Breast epithelium (tissue), 4 donors: ENCODE measurements around the gene ARFRP1. TPM values are rescaled to one million over a fixed set of nuclear protein-coding genes. Genes with fewer than 3 reads are reported as not detected.

ENCODE experiments used
- DNase-seq, 2 donors: peaks; one replicate each; pipeline ENCODE4 v3.0.0-alpha.2; 2019; ENCODE audit warnings: low spot score in 2 of 2
- H3K27ac ChIP-seq, 2 donors: fragments of 200-600 bp; sonication (generic) in 1 of 2; one replicate each; pipeline ENCODE4 v1.5.1; 2016 to 2019; ENCODE audit warnings: mild to moderate bottlenecking in 1 of 2
- H3K27me3 ChIP-seq, 2 donors: fragments of 200-600 bp; sonication (generic) in 1 of 2; one replicate each; pipeline versions ENCODE4 v1.5.1 to v1.6.0; 2017 to 2019; ENCODE audit warnings: control low read depth in 1 of 2, mild to moderate bottlenecking in 1 of 2
- H3K36me3 ChIP-seq: fragments of 200-600 bp; one replicate; pipeline ENCODE4 v1.5.1; 2019
- H3K4me1 ChIP-seq, 2 donors: fragments of 200-600 bp; sonication (generic); one replicate each; pipeline ENCODE4 v1.5.1; 2016 to 2019; ENCODE audit warnings: control low read depth in 1 of 2
- H3K4me3 ChIP-seq, 3 donors: fragments of 200-600 bp; sonication (generic); 1 replicate in 2 of 3; 2 replicates in 1 of 3; pipeline ENCODE4 v1.5.1; 2016 to 2019; ENCODE audit warnings: mild to moderate bottlenecking in 3 of 3, moderate library complexity in 2 of 3
- H3K9me3 ChIP-seq, 2 donors: fragments of 200-600 bp; sonication (generic) in 1 of 2; one replicate each; pipeline ENCODE4 v1.5.1; 2016 to 2019; ENCODE audit warnings: control low read depth in 1 of 2
- POLR2A ChIP-seq: fragments of 450-650 bp; IDR thresholded peaks from one replicate; pipeline ENCODE4 v1.6.1; 2016; ENCODE audit warnings: antibody characterized with exemption, mild to moderate bottlenecking, moderate library complexity
- POLR2AphosphoS5 ChIP-seq, 3 donors: sonication (generic); formaldehyde crosslinking; IDR thresholded peaks; one replicate each; pipeline ENCODE4 v1.6.1; 2017; ENCODE audit warnings: antibody characterized with exemption in 3 of 3
- intact Hi-C: fragments of 100-400 bp; cut with DNase I; formaldehyde crosslinking; loops from one replicate; pipeline ENCODE4 v1.15.1; 2023; ENCODE audit warnings: low total_unique reads
- total RNA-seq, 3 donors: library from RNA; depleted of rRNA; stranded (reverse); fragments of >200 nt; gene quantifications; one replicate each; pipeline ENCODE4 v1.1.0, GENCODE V29; 2016
- TF ChIP-seq, protein P1 (sequence below), 3 donors: fragments of 450-650 bp; IDR thresholded peaks; one replicate each; pipeline ENCODE4 v1.5.1; 2016 to 2017; ENCODE audit warnings: antibody characterized with exemption in 3 of 3, mild to moderate bottlenecking in 3 of 3, moderate library complexity in 3 of 3

Gene ARFRP1
- total RNA-seq, 3 donors from 2014 or later, result 30.7 to 41.0 (median 32.3) TPM

DNA sequence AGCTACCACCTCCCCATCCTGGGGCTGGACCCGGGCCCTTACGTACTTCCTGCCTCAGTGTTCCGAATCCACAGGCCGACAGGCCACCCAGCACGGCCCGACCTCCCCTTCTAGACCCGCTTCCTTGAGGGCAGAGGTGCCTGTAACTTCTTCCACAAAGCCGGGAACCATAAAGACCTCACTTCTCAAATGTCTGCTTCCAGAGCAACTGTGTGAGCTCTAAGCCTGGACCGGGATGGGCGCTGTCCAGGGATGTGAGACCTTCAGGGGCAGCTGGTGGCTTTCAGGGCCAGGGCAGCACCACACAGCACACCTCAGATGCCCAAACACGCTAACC, 41.1 kb upstream of the ARFRP1 start:
- DNase-seq, result no peak
- no peak overlapping the region for H3K4me3 ChIP-seq
- no peaks in the 10 kb centered on the region for H3K4me1 ChIP-seq
- intact Hi-C loops, result no loop called here
- TF ChIP-seq POLR2A (no peak), POLR2AphosphoS5 (IDR thresholded peaks at IDR 0.05) (no peak)
- TF ChIP-seq, protein P1, sequence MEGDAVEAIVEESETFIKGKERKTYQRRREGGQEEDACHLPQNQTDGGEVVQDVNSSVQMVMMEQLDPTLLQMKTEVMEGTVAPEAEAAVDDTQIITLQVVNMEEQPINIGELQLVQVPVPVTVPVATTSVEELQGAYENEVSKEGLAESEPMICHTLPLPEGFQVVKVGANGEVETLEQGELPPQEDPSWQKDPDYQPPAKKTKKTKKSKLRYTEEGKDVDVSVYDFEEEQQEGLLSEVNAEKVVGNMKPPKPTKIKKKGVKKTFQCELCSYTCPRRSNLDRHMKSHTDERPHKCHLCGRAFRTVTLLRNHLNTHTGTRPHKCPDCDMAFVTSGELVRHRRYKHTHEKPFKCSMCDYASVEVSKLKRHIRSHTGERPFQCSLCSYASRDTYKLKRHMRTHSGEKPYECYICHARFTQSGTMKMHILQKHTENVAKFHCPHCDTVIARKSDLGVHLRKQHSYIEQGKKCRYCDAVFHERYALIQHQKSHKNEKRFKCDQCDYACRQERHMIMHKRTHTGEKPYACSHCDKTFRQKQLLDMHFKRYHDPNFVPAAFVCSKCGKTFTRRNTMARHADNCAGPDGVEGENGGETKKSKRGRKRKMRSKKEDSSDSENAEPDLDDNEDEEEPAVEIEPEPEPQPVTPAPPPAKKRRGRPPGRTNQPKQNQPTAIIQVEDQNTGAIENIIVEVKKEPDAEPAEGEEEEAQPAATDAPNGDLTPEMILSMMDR (IDR thresholded peaks at IDR 0.05), result no peak
- H3K36me3 ChIP-seq, result no peaks in the 10 kb centered on the region
- H3K9me3 ChIP-seq, result no peaks in the 10 kb centered on the region
- no peak overlapping the region for H3K27ac ChIP-seq
- no peaks in the 10 kb centered on the region for H3K27me3 ChIP-seq

DNA sequence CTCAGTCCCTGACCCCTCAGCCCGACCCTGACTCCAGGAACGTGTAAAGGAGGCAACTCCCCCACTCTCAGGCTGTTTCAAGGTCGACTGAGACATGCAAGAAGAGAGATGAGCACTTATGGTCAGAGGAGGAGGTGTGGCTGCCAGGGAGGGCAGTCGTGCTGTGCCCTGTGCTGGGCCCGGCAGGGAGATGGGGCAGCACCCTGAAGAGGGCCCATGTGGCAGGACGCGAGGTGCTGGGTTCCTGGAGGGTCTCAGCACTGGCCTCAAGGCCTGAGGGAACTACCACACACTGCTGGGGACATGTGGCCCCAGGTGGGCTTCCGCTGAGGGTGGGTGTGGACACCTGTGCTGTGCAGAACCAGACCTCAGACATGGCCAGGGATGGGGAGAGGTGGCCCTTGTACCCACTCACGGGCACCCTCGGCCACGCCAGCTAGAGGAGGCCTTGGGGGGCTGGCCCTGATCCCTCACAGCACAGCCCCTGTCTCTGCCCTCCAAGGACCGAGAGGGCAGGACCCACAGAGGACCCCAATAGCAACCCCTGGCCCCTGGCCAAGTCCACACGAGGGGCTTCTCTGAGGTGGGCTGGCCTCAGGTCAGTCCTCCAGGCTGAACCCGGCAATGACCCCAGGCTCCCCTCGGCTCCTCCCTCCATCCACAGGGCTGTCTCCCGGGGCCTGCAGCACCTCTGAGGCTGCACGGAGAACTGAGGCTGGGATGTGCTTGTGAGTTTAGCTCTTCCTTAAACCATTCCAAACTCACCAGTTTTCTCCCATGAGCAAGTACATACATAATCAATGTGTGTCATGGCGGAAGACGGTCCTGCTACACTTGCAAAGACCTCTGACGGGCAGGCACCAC, 40.5 kb upstream of the ARFRP1 start:
- TF ChIP-seq, protein P1 (IDR thresholded peaks at IDR 0.05), result no peak
- TF ChIP-seq POLR2AphosphoS5 (IDR thresholded peaks at IDR 0.05) (no peak), POLR2A (no peak)
- no peaks in the 10 kb centered on the region for H3K4me1 ChIP-seq
- no peak overlapping the region for H3K4me3 ChIP-seq
- intact Hi-C loops, result no loop called here
- H3K27ac ChIP-seq, result no peak overlapping the region
- DNase-seq, result no peak
- no peaks in the 10 kb centered on the region for H3K9me3 ChIP-seq
- H3K27me3 ChIP-seq, result no peaks in the 10 kb centered on the region
- no peaks in the 10 kb centered on the region for H3K36me3 ChIP-seq

DNA sequence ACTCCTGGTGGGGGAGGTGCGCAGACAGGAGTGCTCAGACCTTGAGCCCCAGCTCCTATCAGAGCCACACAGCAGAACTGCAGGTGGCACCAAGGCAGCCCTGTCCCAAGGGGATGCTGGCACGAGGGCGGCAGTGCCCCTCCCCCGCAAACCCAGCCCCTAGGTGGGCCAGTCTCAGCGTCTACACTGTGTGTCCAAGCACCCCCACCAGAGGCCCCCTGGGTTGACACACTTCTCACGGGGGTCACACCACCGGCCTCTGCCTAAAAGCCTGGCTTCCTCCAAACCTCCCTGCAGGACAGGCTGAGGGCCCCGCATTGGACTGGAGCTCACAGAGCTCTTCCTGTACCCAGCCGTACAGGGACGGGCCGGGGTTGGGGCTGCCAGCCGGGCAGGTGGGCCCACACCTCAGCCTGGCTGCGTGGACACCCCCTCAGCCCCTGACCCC, 39.9 kb upstream of the ARFRP1 start:
- Histone ChIP-seq H3K4me1 (no peaks in the 10 kb centered on the region), H3K27ac (no peak overlapping the region), H3K36me3 (no peaks in the 10 kb centered on the region), H3K27me3 (no peaks in the 10 kb centered on the region), H3K9me3 (no peaks in the 10 kb centered on the region), H3K4me3 (no peak overlapping the region)
- intact Hi-C loops, result no loop called here
- no peak for TF ChIP-seq POLR2A
- TF ChIP-seq, protein P1 (IDR thresholded peaks at IDR 0.05), result no peak
- no peak for TF ChIP-seq POLR2AphosphoS5 (IDR thresholded peaks at IDR 0.05)
- no peak for DNase-seq

- DNase-seq, result no peak
- Histone ChIP-seq H3K36me3 (no peaks in the 10 kb centered on the region), H3K27me3 (no peaks in the 10 kb centered on the region), H3K4me3 (no peak overlapping the region), H3K9me3 (no peaks in the 10 kb centered on the region), H3K4me1 (peaks cover 2 to 6% of the 10 kb centered on the region in 2 donors), H3K27ac (no peak overlapping the region)
- intact Hi-C loops, result no loop called here
- TF ChIP-seq POLR2A, result no peak
- TF ChIP-seq, protein P1 (IDR thresholded peaks at IDR 0.05), result no peak
- TF ChIP-seq POLR2AphosphoS5 (IDR thresholded peaks at IDR 0.05), result no peak
Measured at GRCh38 chr20:63746751-63747315, 39.1 kb upstream of the ARFRP1 start.
